Activated CD8-positive, alpha-beta memory T cell treated with anti-CD3 and anti-CD28 coated beads, Interleukin-2, amount 10 ng/mL, durations not matched to agents 7 days and 5 days (primary cell): Measurements from ENCODE around the gene EEIG1. TPM values are rescaled to one million over a fixed set of nuclear protein-coding genes. Genes with fewer than 3 reads are reported as not detected.

Source experiments
- ATAC-seq: fragments of 150-1000 bp; cut with Tn5 transposase; one replicate; pipeline ENCODE4 v1.10.0; 2021; ENCODE audit warnings: moderate library complexity
- CTCF ChIA-PET: fragments of 350-600 bp; sonication (Branson Sonifier 250); formaldehyde crosslinking; loops from one replicate; lab custom pipeline; 2021; ENCODE audit warnings: antibody characterized with exemption; lab: Charles Lee
- DNase-seq: peaks from one replicate; pipeline ENCODE4 v3.0.0-alpha.2; 2020
- H3K27ac Mint-ChIP-seq: one replicate; pipeline ENCODE4 v1.8.0; 2021; ENCODE audit warnings: mild to moderate bottlenecking, mixed read lengths
- H3K27me3 Mint-ChIP-seq: one replicate; pipeline ENCODE4 v1.8.0; 2021; ENCODE audit warnings: mixed read lengths
- H3K36me3 Mint-ChIP-seq: one replicate; pipeline ENCODE4 v1.8.0; 2021; ENCODE audit warnings: mild to moderate bottlenecking, mixed read lengths
- H3K4me1 Mint-ChIP-seq: one replicate; pipeline ENCODE4 v1.8.0; 2021; ENCODE audit warnings: mixed read lengths
- H3K4me3 Mint-ChIP-seq: one replicate; pipeline ENCODE4 v1.8.0; 2021; ENCODE audit warnings: mild to moderate bottlenecking, moderate library complexity, mixed read lengths
- H3K9me3 Mint-ChIP-seq: one replicate; pipeline ENCODE4 v1.8.0; 2022; ENCODE audit warnings: low read depth, mixed read lengths
- total RNA-seq, 2 experiments: library from RNA; stranded (reverse); gene quantifications; one replicate each; pipeline ENCODE4 v1.2.3, GENCODE V29; 2021

Gene EEIG1
- total RNA-seq, 2 experiments from 2014 or later, result 60.8 to 116 TPM

GRCh38 chr9:127960410-127961154 is 20.2 kb downstream of the EEIG1 start:
- ATAC-seq (no peak), DNase-seq (no peak)
- no peaks in the 10 kb centered on the region for H3K9me3 Mint-ChIP-seq
- H3K4me3 Mint-ChIP-seq, result no peak overlapping the region
- H3K36me3 Mint-ChIP-seq, result peaks cover 17% of the 10 kb centered on the region
- CTCF ChIA-PET, result interaction anchor here (1.3 to 3.8 kb wide), 4 partner anchors 10 to 74 kb away, joined by 3 to 22 read pairs (median 10); no protein-coding TSS in a partner anchor
- peaks cover 66% of the 10 kb centered on the region for H3K4me1 Mint-ChIP-seq
- no peaks in the 10 kb centered on the region for H3K27me3 Mint-ChIP-seq
- H3K27ac Mint-ChIP-seq, result no peak overlapping the region

- no peak overlapping the region for H3K27ac Mint-ChIP-seq
- DNase-seq, result no peak
These were observed 20.9 kb downstream of the EEIG1 start for GRCh38 chr9:127959841-127960409.

DNA sequence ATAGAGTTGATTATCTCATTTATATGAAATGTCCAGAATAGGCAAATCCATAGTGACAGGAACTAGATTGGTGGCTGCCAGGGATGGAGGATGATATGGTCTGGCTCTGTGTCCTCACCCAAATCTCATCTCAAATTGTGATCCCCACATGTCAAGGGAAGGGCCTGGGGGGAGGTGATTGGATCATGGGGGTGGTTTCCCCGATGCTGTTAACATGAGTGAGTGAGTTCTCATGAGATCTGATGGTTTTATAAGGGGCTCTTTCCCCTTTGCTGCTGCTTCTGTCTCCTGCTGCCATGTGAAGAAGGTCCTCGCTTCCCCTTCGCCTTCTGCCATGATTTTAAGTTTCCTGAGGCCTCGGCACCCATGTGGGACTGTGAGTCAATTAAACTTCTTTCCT is 21.4 kb downstream of the EEIG1 start:
- H3K4me3 Mint-ChIP-seq, result no peak overlapping the region
- peaks cover 70% of the 10 kb centered on the region for H3K4me1 Mint-ChIP-seq
- no peak for ATAC-seq
- peaks cover 18% of the 10 kb centered on the region for H3K36me3 Mint-ChIP-seq
- CTCF ChIA-PET, result interaction anchor here (1.3 kb wide), 1 partner anchor 17 kb away, joined by 3 read pairs; no protein-coding TSS in a partner anchor
- H3K9me3 Mint-ChIP-seq, result no peaks in the 10 kb centered on the region
- no peaks in the 10 kb centered on the region for H3K27me3 Mint-ChIP-seq
- no peak for DNase-seq
- no peak overlapping the region for H3K27ac Mint-ChIP-seq

More at GRCh38 chr9:127959841-127960409, 20.9 kb downstream of the EEIG1 start:
- CTCF ChIA-PET, result interaction anchor here (1.3 to 3.8 kb wide), 3 partner anchors 17 to 75 kb away, joined by 3 to 22 read pairs (median 15); no protein-coding TSS in a partner anchor
- H3K4me1 Mint-ChIP-seq, result peaks cover 67% of the 10 kb centered on the region
- no peak for ATAC-seq
- no peaks in the 10 kb centered on the region for H3K27me3 Mint-ChIP-seq
- H3K36me3 Mint-ChIP-seq, result peaks cover 18% of the 10 kb centered on the region
- no peak overlapping the region for H3K4me3 Mint-ChIP-seq
- no peaks in the 10 kb centered on the region for H3K9me3 Mint-ChIP-seq

GRCh38 chr9:127958728-127959127 is 22.1 kb downstream of the EEIG1 start:
- H3K27me3 Mint-ChIP-seq, result no peaks in the 10 kb centered on the region
- no peak for ATAC-seq
- no peak overlapping the region for H3K4me3 Mint-ChIP-seq
- peaks cover 71% of the 10 kb centered on the region for H3K4me1 Mint-ChIP-seq
- no peaks in the 10 kb centered on the region for H3K9me3 Mint-ChIP-seq
- no peak for DNase-seq
- CTCF ChIA-PET, result interaction anchor here (0.7 to 7.1 kb wide), 2 partner anchors 17 to 76 kb away, joined by 3 to 90 read pairs; no protein-coding TSS in a partner anchor
- H3K27ac Mint-ChIP-seq, result no peak overlapping the region
- H3K36me3 Mint-ChIP-seq, result peaks cover 18% of the 10 kb centered on the region

DNA sequence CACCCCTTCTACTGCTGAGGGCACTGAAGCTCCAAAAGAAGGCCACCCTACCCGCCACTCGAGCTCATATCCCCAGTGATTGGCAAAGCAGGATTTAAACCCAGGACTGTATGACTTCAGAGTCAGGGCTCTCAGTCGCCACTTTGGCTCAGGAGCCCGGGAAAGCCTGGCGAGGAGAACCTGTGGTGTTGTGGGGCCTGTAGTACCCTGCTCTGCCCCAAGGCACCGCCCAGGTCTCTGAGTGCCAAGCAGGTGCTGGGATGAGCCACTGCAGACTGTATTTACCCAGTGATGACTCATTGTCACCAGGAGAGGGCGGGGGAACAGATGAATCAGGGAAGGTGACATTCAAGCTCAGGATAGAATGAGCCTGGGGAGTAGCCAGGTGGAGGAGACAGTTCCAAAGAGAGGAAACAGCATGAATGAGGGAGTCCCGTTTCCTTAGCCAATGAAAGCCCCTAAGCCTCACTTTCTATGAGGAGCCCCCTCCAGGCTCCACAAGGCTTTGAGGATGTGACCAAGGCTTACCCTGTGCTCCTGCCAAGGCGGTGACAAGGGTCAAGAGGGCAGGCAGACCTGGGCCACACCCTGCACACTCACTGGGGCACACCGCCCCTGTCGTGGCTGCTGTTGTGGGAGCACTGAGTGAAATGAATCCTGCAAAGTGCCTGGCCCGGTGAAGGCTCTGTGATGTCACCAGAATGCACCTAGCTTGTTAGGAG is 25.3 kb downstream of the EEIG1 start:
- DNase-seq (peak; percentile 85), ATAC-seq (peak; percentile 96)
- CTCF ChIA-PET, result interaction anchor here (0.6 to 7.2 kb wide), 33 partner anchors 8 to 174 kb away, joined by 3 to 100 read pairs (median 4); partner anchors contain the start of genes EEIG1, NAIF1, SLC25A25 and ST6GALNAC4
- H3K4me1 Mint-ChIP-seq, result peaks cover 54% of the 10 kb centered on the region
- no peak overlapping the region for H3K4me3 Mint-ChIP-seq
- H3K9me3 Mint-ChIP-seq, result no peaks in the 10 kb centered on the region
- peak overlapping the region; percentile 8 for H3K27ac Mint-ChIP-seq
- no peaks in the 10 kb centered on the region for H3K27me3 Mint-ChIP-seq
- H3K36me3 Mint-ChIP-seq, result peaks cover 18% of the 10 kb centered on the region

GRCh38 chr9:127954831-127955293 is 25.9 kb downstream of the EEIG1 start:
- ATAC-seq, result no peak
- H3K4me1 Mint-ChIP-seq, result peaks cover 54% of the 10 kb centered on the region
- no peaks in the 10 kb centered on the region for H3K27me3 Mint-ChIP-seq
- H3K9me3 Mint-ChIP-seq, result no peaks in the 10 kb centered on the region
- H3K4me3 Mint-ChIP-seq, result no peak overlapping the region
- H3K36me3 Mint-ChIP-seq, result peaks cover 17% of the 10 kb centered on the region
- H3K27ac Mint-ChIP-seq, result no peak overlapping the region
- DNase-seq, result no peak
- CTCF ChIA-PET, result interaction anchor here (0.7 to 7.2 kb wide), 22 partner anchors 9 to 174 kb away, joined by 3 to 100 read pairs (median 4); partner anchors contain the start of genes EEIG1, NAIF1 and SLC25A25

- Mint-ChIP-seq H3K27me3 (no peaks in the 10 kb centered on the region), H3K27ac (no peak overlapping the region), H3K4me1 (peaks cover 48% of the 10 kb centered on the region), H3K36me3 (peaks cover 9% of the 10 kb centered on the region), H3K4me3 (no peak overlapping the region), H3K9me3 (no peaks in the 10 kb centered on the region)
- CTCF ChIA-PET, result interaction anchor here (0.7 to 7.2 kb wide), 14 partner anchors 10 to 164 kb away, joined by 3 to 100 read pairs (median 6); partner anchors contain the start of genes EEIG1, NAIF1 and SLC25A25
- no peak for DNase-seq
- ATAC-seq, result no peak
These were observed 26.9 kb downstream of the EEIG1 start for GRCh38 chr9:127953768-127954505.

DNA sequence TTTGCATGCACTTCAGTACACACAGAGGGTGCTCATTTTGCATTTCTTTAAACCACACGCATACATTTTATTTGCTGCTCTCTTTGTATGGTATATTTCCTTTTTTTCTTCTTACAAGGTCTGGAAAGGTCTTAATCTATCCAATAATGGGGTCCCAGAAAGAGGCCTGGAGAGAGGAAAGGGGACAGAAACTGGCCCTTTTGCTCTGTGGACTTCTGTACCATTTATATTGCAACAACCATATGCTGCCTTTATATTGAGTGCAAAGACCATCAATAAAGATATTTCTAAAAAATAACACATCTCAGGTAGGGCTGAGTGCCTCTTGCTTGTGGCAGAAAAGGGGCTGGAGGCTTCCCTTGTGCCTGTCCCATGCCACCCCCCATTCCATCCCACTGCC is 27.6 kb downstream of the EEIG1 start:
- peaks cover 4% of the 10 kb centered on the region for H3K36me3 Mint-ChIP-seq

DNA sequence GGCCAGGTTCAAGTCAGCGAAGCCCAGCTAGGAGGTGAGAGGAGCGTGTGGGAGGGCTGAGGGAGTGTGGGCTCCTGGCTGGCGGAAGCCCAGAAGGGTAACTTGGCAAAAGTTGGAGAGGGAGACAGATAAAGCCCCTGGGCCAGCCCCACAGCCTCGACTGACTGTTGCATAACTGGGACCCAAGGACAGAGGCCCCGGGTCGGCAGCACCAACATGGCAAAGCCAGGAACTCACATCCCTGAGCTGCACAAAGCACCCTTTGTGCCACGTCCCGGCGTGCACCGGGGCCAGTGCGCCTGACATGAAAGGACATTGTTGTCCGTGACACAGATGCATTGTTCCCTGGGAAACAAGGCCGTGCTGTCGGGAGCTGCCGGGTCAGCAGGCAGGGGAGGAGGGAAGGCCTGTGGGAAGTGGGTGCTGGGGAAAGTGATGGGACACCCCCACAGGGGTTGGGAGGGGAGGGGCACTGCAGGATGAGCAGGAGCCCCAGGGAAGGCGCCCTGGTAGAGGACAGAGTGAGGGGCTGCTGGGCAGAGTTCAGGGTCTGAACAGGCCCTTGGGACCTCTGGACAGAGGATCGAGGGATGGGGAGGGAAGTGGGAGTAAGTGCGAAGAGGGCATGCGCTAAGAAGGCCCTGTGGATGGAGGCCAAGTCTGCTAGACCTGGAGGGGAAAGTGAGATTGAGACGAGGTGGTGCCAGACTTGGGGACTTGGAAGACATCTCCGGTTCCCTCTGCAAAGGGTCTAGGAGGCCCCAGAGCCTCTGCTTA is 30.1 kb downstream of the EEIG1 start:
- H3K27me3 Mint-ChIP-seq, result no peaks in the 10 kb centered on the region
- H3K4me3 Mint-ChIP-seq, result no peak overlapping the region
- CTCF ChIA-PET, result interaction anchor here (1.1 to 13.2 kb wide), 5 partner anchors 8 to 166 kb away, joined by 3 to 347 read pairs (median 5); no protein-coding TSS in a partner anchor
- no peak for DNase-seq
- H3K4me1 Mint-ChIP-seq, result peaks cover 35% of the 10 kb centered on the region
- no peaks in the 10 kb centered on the region for H3K9me3 Mint-ChIP-seq
- no peak for ATAC-seq
- H3K36me3 Mint-ChIP-seq, result peaks cover 1% of the 10 kb centered on the region
- no peak overlapping the region for H3K27ac Mint-ChIP-seq

More for the DNA sequence above, 27.6 kb downstream of the EEIG1 start:
- H3K27ac Mint-ChIP-seq, result no peak overlapping the region
- peaks cover 45% of the 10 kb centered on the region for H3K4me1 Mint-ChIP-seq
- DNase-seq, result no peak
- no peak for ATAC-seq
- no peaks in the 10 kb centered on the region for H3K27me3 Mint-ChIP-seq
- CTCF ChIA-PET, result interaction anchor here (1.0 to 7.2 kb wide), 4 partner anchors 11 to 163 kb away, joined by 3 to 100 read pairs (median 46); no protein-coding TSS in a partner anchor
- no peaks in the 10 kb centered on the region for H3K9me3 Mint-ChIP-seq
- H3K4me3 Mint-ChIP-seq, result no peak overlapping the region

DNA sequence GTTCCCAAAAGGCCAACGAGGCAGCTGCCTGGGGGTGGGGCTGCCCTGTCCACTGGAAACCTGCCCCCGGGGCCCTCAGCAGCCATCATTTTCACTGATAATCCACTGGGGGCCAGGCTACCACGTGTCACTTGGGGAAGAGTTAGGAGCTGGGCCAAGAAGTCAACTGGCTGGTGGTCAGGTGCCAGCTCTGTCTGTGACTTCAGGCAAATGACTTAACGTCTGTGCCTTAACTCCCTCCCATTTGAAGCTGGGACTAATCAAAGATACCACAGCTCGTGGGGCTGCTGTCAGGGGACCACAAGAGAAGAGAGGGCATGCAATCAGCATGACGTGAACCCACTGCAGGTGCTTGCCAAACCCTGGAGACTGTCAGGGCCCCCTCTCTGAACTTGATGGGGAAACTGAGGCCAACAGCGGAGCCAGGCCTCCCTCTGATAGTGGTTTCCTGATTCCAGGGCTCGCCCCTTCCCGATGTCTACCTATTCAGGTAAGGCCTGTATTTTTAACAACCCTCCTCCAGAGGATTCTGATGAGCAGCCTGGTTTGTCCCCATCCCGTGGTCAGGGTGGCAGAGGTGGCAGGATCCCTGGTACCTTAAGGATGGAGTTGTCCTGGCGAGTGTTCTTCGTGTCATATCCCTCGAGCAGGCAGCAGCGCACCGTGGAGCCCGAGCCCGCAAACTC is 30.8 kb downstream of the EEIG1 start:
- Mint-ChIP-seq H3K36me3 (no peaks in the 10 kb centered on the region), H3K4me3 (no peak overlapping the region)
- no peak for ATAC-seq

More for the DNA sequence above, 30.8 kb downstream of the EEIG1 start:
- Mint-ChIP-seq H3K27me3 (no peaks in the 10 kb centered on the region), H3K27ac (no peak overlapping the region), H3K9me3 (no peaks in the 10 kb centered on the region), H3K4me1 (peaks cover 27% of the 10 kb centered on the region)
- CTCF ChIA-PET, result interaction anchor here (0.9 to 13.2 kb wide), 5 partner anchors 8 to 168 kb away, joined by 3 to 347 read pairs (median 4); no protein-coding TSS in a partner anchor
- no peak for DNase-seq
